GM23338 (cell line): Measurements from ENCODE around the gene KRTAP2-2. TPM values are rescaled to one million over a fixed set of nuclear protein-coding genes. Genes with fewer than 3 reads are reported as not detected.

ENCODE experiments used
- ATAC-seq: fragments of 200-7000 bp; cut with Tn5 transposase; 3 replicates; pipeline ENCODE4 v1.9.1; 2020
- DNase-seq: peaks from one replicate; pipeline ENCODE4 v3.0.0-alpha.2; 2015; ENCODE audit warnings: low spot score
- H2AFZ ChIP-seq: fragments of 200-600 bp; sonication (generic); 2 replicates; pipeline ENCODE4 v1.8.0; 2016; ENCODE audit warnings: antibody characterized with exemption, mild to moderate bottlenecking, moderate library complexity
- H3F3A ChIP-seq: fragments of 200-600 bp; sonication (generic); replicated peaks from 2 replicates; pipeline ENCODE4 v1.8.0; 2017; ENCODE audit warnings: antibody characterized with exemption, mixed run types, low read depth
- H3K27ac ChIP-seq: fragments of 200-600 bp; sonication (generic); 2 replicates; pipeline ENCODE4 v1.6.1; 2016; ENCODE audit warnings: low read depth
- H3K27me3 ChIP-seq: fragments of 200-600 bp; sonication (generic); 2 replicates; pipeline ENCODE4 v1.8.0; 2016; ENCODE audit warnings: mild to moderate bottlenecking, mixed run types, moderate library complexity; ENCODE audit not compliant: insufficient read depth
- H3K36me3 ChIP-seq: fragments of 200-600 bp; sonication (generic); 2 replicates; pipeline ENCODE4 v1.8.0; 2016; ENCODE audit warnings: mild to moderate bottlenecking; ENCODE audit not compliant: insufficient read depth
- H3K4me1 ChIP-seq: fragments of 200-600 bp; sonication (generic); 2 replicates; pipeline ENCODE4 v1.8.0; 2016; ENCODE audit warnings: mild to moderate bottlenecking, moderate library complexity; ENCODE audit not compliant: insufficient read depth
- H3K4me2 ChIP-seq: fragments of 200-600 bp; sonication (generic); 2 replicates; pipeline ENCODE4 v1.7.1; 2017; ENCODE audit warnings: mixed run types
- H3K4me3 ChIP-seq: fragments of 200-600 bp; sonication (generic); 2 replicates; pipeline ENCODE4 v1.6.1; 2016; ENCODE audit warnings: mixed run types
- H3K79me2 ChIP-seq: fragments of 200-600 bp; sonication (generic); replicated peaks from 2 replicates; pipeline ENCODE4 v1.8.0; 2017; ENCODE audit warnings: mild to moderate bottlenecking; ENCODE audit not compliant: insufficient read depth
- H3K9me2 ChIP-seq: fragments of 200-600 bp; sonication (generic); 2 replicates; pipeline ENCODE4 v1.8.0; 2017; ENCODE audit not compliant: insufficient read depth
- H4K20me1 ChIP-seq: fragments of 200-600 bp; sonication (generic); replicated peaks from 2 replicates; pipeline ENCODE4 v1.8.0; 2017; ENCODE audit warnings: mild to moderate bottlenecking; ENCODE audit not compliant: insufficient read depth
- H3K27ac Mint-ChIP-seq: 2 replicates; pipeline ENCODE4 v1.8.0; 2020; ENCODE audit warnings: inconsistent platforms, mild to moderate bottlenecking, moderate library complexity, mixed read lengths
- H3K27me3 Mint-ChIP-seq: 3 replicates; pipeline ENCODE4 v1.8.0; 2022; ENCODE audit warnings: low read depth, mild to moderate bottlenecking, moderate library complexity, mixed read lengths, inconsistent platforms; ENCODE audit not compliant: insufficient read depth, poor library complexity
- H3K36me3 Mint-ChIP-seq: 3 replicates; pipeline ENCODE4 v1.8.0; 2021; ENCODE audit warnings: low read depth, mild to moderate bottlenecking, inconsistent platforms, moderate library complexity, mixed read lengths
- H3K4me1 Mint-ChIP-seq: 3 replicates; pipeline ENCODE4 v1.8.0; 2020; ENCODE audit warnings: mild to moderate bottlenecking, inconsistent platforms, mixed read lengths
- H3K4me3 Mint-ChIP-seq: 3 replicates; pipeline ENCODE4 v1.8.0; 2021; ENCODE audit warnings: moderate library complexity, mild to moderate bottlenecking, inconsistent platforms, mixed read lengths
- H3K9me3 Mint-ChIP-seq: 3 replicates; pipeline ENCODE4 v1.8.0; 2020; ENCODE audit warnings: moderate library complexity, mild to moderate bottlenecking, inconsistent platforms, mixed read lengths
- CREB1 ChIP-seq: fragments of 250-450 bp; sonication (Bioruptor Pico); IDR thresholded peaks from 2 replicates; pipeline ENCODE4 v1.5.0; 2020; ENCODE audit warnings: low read depth, mild to moderate bottlenecking, moderate library complexity
- EZH2 ChIP-seq: fragments of 200-600 bp; sonication (generic); IDR thresholded peaks from one replicate; pipeline ENCODE4 v1.8.0; 2017; ENCODE audit warnings: antibody characterized with exemption, mild to moderate bottlenecking, low read depth; ENCODE audit not compliant: unreplicated experiment
- EZH2phosphoT487 ChIP-seq: fragments of 200-600 bp; sonication (generic); IDR thresholded peaks from one replicate; pipeline ENCODE4 v1.8.1; 2018; ENCODE audit warnings: antibody characterized with exemption; ENCODE audit not compliant: unreplicated experiment
- JUNB ChIP-seq: IDR thresholded peaks from one replicate; pipeline ENCODE4 v1.6.1; 2016; ENCODE audit warnings: antibody characterized with exemption; ENCODE audit not compliant: unreplicated experiment
- NANOG ChIP-seq: IDR thresholded peaks from 2 replicates; pipeline ENCODE4 v1.6.1; 2016; ENCODE audit warnings: antibody characterized with exemption, borderline replicate concordance
- POLR2AphosphoS5 ChIP-seq: IDR thresholded peaks from 2 replicates; pipeline ENCODE4 v1.6.1; 2016; ENCODE audit warnings: antibody characterized with exemption, low read depth
- STAT1 ChIP-seq: IDR thresholded peaks from one replicate; pipeline ENCODE4 v1.6.1; 2016; ENCODE audit warnings: antibody characterized with exemption; ENCODE audit not compliant: unreplicated experiment
- ZNF114 ChIP-seq: fragments of 250-450 bp; sonication (Bioruptor Pico); IDR thresholded peaks from 2 replicates; pipeline ENCODE4 v1.5.0; 2020; ENCODE audit warnings: mild to moderate bottlenecking, moderate library complexity
- ZNF331 ChIP-seq: fragments of 250-450 bp; sonication (Bioruptor Pico); IDR thresholded peaks from 2 replicates; pipeline ENCODE4 v1.5.0; 2020; ENCODE audit warnings: low read depth, mild to moderate bottlenecking, moderate library complexity
- polyA plus RNA-seq: library from polyadenylated mRNA; unstranded; fragments of >200 nt; fragmentation: Nextera tagmentation; extraction: Ambion mirVana; gene quantifications from 2 replicates; pipeline ENCODE4 v1.2.1, GENCODE V29; 2016
- total RNA-seq: library from RNA; depleted of rRNA; stranded (reverse); fragments of >200 nt; shearing (Covaris generic); gene quantifications from 2 replicates; pipeline ENCODE4 v1.2.3, GENCODE V29; 2014
- TF ChIP-seq, protein P1 (sequence below): IDR thresholded peaks from one replicate; pipeline ENCODE4 v1.6.1; 2018; ENCODE audit warnings: antibody characterized with exemption; ENCODE audit not compliant: unreplicated experiment
- TF ChIP-seq, protein P2 (sequence below): fragments of 250-450 bp; sonication (Bioruptor Pico); IDR thresholded peaks from 2 replicates; pipeline ENCODE4 v1.5.0; 2020; ENCODE audit warnings: mild to moderate bottlenecking, moderate library complexity
- TF ChIP-seq, protein P3 (sequence below), 2 experiments: fragments of 200-600 bp in 1 of 2; sonication (generic) in 1 of 2; conservative IDR thresholded peaks; 2 replicates each; pipeline versions ENCODE4 v1.5.1 to v1.6.1; 2016 to 2017; ENCODE audit warnings: antibody characterized with exemption in 2 of 2, low read depth in 2 of 2, mild to moderate bottlenecking in 2 of 2, moderate library complexity in 1 of 2
- TF ChIP-seq, protein P4 (sequence below): IDR thresholded peaks from 2 replicates; pipeline ENCODE4 v1.6.1; 2016; ENCODE audit warnings: antibody characterized with exemption

The KRTAP2-2 gene
- total and polyA plus RNA-seq, 2 experiments from 2014 or later: not detected

DNA sequence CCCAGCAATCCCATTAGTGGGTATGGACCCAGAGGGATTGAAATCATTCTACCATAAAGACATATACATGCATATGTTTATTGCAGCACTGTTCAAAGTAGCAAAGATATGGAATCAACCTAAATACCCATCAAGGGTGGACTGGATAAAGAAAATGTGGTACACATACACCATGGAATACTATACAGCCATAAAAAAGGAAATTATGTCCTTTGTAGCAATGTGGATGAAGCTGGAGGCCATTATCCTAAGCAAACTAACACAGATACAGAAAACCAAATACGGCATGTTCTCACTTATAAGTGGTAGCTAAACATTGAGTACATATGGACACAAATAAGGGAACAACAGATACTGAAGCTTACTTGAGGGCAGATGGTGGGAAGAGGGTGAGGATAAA, 2.5 kb upstream of the KRTAP2-2 start:
- Histone ChIP-seq H3K4me2 (no peak overlapping the region), H3F3A (no peaks in the 10 kb centered on the region), H3K79me2 (no peaks in the 10 kb centered on the region), H3K27ac (no peak overlapping the region), H4K20me1 (no peaks in the 10 kb centered on the region), H2AFZ (no peak overlapping the region), H3K4me1 (0 out of 2 replicates have a peak, but pooled peaks cover 6% of the 10 kb centered on the region), H3K9me2 (no peaks in the 10 kb centered on the region), H3K27me3 (no peaks in the 10 kb centered on the region), H3K36me3 (no peaks in the 10 kb centered on the region), H3K4me3 (no peak overlapping the region)
- no peak for ATAC-seq
- H3K9me3 Mint-ChIP-seq: peaks cover 6% of the 10 kb centered on the region; the same call in 1 of the 3 replicates
- no peaks in the 10 kb centered on the region for H3K27me3 Mint-ChIP-seq
- TF ChIP-seq, protein P1, sequence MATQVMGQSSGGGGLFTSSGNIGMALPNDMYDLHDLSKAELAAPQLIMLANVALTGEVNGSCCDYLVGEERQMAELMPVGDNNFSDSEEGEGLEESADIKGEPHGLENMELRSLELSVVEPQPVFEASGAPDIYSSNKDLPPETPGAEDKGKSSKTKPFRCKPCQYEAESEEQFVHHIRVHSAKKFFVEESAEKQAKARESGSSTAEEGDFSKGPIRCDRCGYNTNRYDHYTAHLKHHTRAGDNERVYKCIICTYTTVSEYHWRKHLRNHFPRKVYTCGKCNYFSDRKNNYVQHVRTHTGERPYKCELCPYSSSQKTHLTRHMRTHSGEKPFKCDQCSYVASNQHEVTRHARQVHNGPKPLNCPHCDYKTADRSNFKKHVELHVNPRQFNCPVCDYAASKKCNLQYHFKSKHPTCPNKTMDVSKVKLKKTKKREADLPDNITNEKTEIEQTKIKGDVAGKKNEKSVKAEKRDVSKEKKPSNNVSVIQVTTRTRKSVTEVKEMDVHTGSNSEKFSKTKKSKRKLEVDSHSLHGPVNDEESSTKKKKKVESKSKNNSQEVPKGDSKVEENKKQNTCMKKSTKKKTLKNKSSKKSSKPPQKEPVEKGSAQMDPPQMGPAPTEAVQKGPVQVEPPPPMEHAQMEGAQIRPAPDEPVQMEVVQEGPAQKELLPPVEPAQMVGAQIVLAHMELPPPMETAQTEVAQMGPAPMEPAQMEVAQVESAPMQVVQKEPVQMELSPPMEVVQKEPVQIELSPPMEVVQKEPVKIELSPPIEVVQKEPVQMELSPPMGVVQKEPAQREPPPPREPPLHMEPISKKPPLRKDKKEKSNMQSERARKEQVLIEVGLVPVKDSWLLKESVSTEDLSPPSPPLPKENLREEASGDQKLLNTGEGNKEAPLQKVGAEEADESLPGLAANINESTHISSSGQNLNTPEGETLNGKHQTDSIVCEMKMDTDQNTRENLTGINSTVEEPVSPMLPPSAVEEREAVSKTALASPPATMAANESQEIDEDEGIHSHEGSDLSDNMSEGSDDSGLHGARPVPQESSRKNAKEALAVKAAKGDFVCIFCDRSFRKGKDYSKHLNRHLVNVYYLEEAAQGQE: no peak
- TF ChIP-seq POLR2AphosphoS5: no peak
- TF ChIP-seq NANOG: no peak
- no peak for TF ChIP-seq ZNF114 (CRISPR knock-in tag)
- TF ChIP-seq STAT1: no peak
- no peak for TF ChIP-seq JUNB
- TF ChIP-seq, protein P2, sequence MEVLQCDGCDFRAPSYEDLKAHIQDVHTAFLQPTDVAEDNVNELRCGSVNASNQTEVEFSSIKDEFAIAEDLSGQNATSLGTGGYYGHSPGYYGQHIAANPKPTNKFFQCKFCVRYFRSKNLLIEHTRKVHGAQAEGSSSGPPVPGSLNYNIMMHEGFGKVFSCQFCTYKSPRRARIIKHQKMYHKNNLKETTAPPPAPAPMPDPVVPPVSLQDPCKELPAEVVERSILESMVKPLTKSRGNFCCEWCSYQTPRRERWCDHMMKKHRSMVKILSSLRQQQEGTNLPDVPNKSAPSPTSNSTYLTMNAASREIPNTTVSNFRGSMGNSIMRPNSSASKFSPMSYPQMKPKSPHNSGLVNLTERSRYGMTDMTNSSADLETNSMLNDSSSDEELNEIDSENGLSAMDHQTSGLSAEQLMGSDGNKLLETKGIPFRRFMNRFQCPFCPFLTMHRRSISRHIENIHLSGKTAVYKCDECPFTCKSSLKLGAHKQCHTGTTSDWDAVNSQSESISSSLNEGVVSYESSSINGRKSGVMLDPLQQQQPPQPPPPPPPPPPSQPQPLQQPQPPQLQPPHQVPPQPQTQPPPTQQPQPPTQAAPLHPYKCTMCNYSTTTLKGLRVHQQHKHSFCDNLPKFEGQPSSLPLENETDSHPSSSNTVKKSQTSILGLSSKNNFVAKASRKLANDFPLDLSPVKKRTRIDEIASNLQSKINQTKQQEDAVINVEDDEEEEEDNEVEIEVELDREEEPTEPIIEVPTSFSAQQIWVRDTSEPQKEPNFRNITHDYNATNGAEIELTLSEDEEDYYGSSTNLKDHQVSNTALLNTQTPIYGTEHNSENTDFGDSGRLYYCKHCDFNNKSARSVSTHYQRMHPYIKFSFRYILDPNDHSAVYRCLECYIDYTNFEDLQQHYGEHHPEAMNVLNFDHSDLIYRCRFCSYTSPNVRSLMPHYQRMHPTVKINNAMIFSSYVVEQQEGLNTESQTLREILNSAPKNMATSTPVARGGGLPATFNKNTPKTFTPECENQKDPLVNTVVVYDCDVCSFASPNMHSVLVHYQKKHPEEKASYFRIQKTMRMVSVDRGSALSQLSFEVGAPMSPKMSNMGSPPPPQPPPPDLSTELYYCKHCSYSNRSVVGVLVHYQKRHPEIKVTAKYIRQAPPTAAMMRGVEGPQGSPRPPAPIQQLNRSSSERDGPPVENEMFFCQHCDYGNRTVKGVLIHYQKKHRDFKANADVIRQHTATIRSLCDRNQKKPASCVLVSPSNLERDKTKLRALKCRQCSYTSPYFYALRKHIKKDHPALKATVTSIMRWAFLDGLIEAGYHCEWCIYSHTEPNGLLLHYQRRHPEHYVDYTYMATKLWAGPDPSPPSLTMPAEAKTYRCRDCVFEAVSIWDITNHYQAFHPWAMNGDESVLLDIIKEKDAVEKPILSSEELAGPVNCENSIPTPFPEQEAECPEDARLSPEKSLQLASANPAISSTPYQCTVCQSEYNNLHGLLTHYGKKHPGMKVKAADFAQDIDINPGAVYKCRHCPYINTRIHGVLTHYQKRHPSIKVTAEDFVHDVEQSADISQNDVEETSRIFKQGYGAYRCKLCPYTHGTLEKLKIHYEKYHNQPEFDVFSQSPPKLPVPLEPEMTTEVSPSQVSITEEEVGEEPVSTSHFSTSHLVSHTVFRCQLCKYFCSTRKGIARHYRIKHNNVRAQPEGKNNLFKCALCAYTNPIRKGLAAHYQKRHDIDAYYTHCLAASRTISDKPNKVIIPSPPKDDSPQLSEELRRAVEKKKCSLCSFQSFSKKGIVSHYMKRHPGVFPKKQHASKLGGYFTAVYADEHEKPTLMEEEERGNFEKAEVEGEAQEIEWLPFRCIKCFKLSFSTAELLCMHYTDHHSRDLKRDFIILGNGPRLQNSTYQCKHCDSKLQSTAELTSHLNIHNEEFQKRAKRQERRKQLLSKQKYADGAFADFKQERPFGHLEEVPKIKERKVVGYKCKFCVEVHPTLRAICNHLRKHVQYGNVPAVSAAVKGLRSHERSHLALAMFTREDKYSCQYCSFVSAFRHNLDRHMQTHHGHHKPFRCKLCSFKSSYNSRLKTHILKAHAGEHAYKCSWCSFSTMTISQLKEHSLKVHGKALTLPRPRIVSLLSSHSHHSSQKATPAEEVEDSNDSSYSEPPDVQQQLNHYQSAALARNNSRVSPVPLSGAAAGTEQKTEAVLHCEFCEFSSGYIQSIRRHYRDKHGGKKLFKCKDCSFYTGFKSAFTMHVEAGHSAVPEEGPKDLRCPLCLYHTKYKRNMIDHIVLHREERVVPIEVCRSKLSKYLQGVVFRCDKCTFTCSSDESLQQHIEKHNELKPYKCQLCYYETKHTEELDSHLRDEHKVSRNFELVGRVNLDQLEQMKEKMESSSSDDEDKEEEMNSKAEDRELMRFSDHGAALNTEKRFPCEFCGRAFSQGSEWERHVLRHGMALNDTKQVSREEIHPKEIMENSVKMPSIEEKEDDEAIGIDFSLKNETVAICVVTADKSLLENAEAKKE (CRISPR knock-in tag): no peak
- no peak for TF ChIP-seq EZH2phosphoT487
- no peak for TF ChIP-seq CREB1 (CRISPR knock-in tag)
- TF ChIP-seq, protein P3, sequence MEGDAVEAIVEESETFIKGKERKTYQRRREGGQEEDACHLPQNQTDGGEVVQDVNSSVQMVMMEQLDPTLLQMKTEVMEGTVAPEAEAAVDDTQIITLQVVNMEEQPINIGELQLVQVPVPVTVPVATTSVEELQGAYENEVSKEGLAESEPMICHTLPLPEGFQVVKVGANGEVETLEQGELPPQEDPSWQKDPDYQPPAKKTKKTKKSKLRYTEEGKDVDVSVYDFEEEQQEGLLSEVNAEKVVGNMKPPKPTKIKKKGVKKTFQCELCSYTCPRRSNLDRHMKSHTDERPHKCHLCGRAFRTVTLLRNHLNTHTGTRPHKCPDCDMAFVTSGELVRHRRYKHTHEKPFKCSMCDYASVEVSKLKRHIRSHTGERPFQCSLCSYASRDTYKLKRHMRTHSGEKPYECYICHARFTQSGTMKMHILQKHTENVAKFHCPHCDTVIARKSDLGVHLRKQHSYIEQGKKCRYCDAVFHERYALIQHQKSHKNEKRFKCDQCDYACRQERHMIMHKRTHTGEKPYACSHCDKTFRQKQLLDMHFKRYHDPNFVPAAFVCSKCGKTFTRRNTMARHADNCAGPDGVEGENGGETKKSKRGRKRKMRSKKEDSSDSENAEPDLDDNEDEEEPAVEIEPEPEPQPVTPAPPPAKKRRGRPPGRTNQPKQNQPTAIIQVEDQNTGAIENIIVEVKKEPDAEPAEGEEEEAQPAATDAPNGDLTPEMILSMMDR (conservative IDR thresholded peaks at IDR 0.05; ENCODE audit: low read depth in 2 of 2): no peak
- TF ChIP-seq ZNF331 (CRISPR knock-in tag): no peak
- TF ChIP-seq, protein P4, sequence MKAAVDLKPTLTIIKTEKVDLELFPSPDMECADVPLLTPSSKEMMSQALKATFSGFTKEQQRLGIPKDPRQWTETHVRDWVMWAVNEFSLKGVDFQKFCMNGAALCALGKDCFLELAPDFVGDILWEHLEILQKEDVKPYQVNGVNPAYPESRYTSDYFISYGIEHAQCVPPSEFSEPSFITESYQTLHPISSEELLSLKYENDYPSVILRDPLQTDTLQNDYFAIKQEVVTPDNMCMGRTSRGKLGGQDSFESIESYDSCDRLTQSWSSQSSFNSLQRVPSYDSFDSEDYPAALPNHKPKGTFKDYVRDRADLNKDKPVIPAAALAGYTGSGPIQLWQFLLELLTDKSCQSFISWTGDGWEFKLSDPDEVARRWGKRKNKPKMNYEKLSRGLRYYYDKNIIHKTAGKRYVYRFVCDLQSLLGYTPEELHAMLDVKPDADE: no peak
- no peak for TF ChIP-seq EZH2
- H3K27ac Mint-ChIP-seq: no peak overlapping the region
- peaks cover 6% of the 10 kb centered on the region for H3K4me1 Mint-ChIP-seq
- H3K4me3 Mint-ChIP-seq: no peak overlapping the region
- 0 out of 3 replicates have a peak, but pooled peaks cover 3% of the 10 kb centered on the region for H3K36me3 Mint-ChIP-seq
- DNase-seq: no peak
